GM12878 (cell line): Measurements from ENCODE around the gene UNC13B. TPM values are rescaled to one million over a fixed set of nuclear protein-coding genes. Genes with fewer than 3 reads are reported as not detected.

Source experiments
- ATAC-seq: fragments of 200-7000 bp; cut with Tn5 transposase; 3 replicates; pipeline ENCODE4 v1.9.1; 2020; ENCODE audit warnings: mild to moderate bottlenecking, moderate library complexity
- BruUV-seq: library from RNA; stranded (reverse); fragments of 400-500 nt; replicated peaks from 2 replicates; lab custom pipeline; 2021; lab: Mats Ljungman, UMichigan
- CTCF ChIA-PET: fragments of 300-600 bp; sonication (Branson Sonifier 250); formaldehyde crosslinking; extraction: SDS; loops from one replicate; lab custom pipeline; 2021; ENCODE audit warnings: inconsistent platforms; lab: Yijun Ruan, JAX
- POLR2A ChIA-PET: fragments of 350-600 bp; formaldehyde crosslinking; extraction: SDS; loops from one replicate; lab custom pipeline; 2021; ENCODE audit warnings: inconsistent platforms; lab: Charles Lee
- RAD21 ChIA-PET: fragments of 300-600 bp; sonication (Branson Sonifier 250); formaldehyde crosslinking; loops from one replicate; lab custom pipeline; 2023; ENCODE audit warnings: antibody characterized with exemption; ENCODE audit not compliant: unreplicated experiment; lab: Charles Lee
- SMC1A ChIA-PET: fragments of 300-600 bp; sonication (Branson Sonifier 250); formaldehyde crosslinking; loops from one replicate; lab custom pipeline; 2023; ENCODE audit not compliant: unreplicated experiment, uncharacterized antibody; lab: Charles Lee
- DNase-seq: peaks from one replicate; pipeline ENCODE4 v3.0.0-alpha.2; 2011; ENCODE audit warnings: low read depth, low spot score
- FAIRE-seq: peaks from 3 replicates; lab custom pipeline; 2011; peaks lifted over from hg19 to GRCh38; lab: Jason Lieb, UNC
- H2AFZ ChIP-seq: 2 replicates; pipeline ENCODE4 v1.6.0; 2011; ENCODE audit warnings: low read depth, low read length, control low read depth; ENCODE audit not compliant: control insufficient read depth
- H3K27ac ChIP-seq: 2 replicates; pipeline ENCODE4 v1.5.1; 2011; ENCODE audit warnings: control low read depth; ENCODE audit not compliant: control insufficient read depth, insufficient read depth
- H3K27me3 ChIP-seq, 2 experiments: replicated peaks in 1 of 2; 2 replicates each; pipeline versions ENCODE4 v1.6.0 to v1.6.1; 2011; ENCODE audit warnings: low read length in 1 of 2; ENCODE audit not compliant: control insufficient read depth in 2 of 2, insufficient read depth in 2 of 2
- H3K36me3 ChIP-seq, 2 experiments: 2 replicates each; pipeline ENCODE4 v1.5.1; 2011; ENCODE audit warnings: low read length in 1 of 2; ENCODE audit not compliant: control insufficient read depth in 2 of 2, insufficient read depth in 2 of 2
- H3K4me1 ChIP-seq: 2 replicates; pipeline ENCODE4 v1.6.1; 2011; ENCODE audit warnings: mild to moderate bottlenecking, low read length, moderate library complexity, mixed read lengths; ENCODE audit not compliant: control insufficient read depth, insufficient read depth
- H3K4me2 ChIP-seq: 2 replicates; pipeline ENCODE4 v1.6.0; 2011; ENCODE audit warnings: control low read depth; ENCODE audit not compliant: control insufficient read depth, insufficient read depth
- H3K4me3 ChIP-seq: fragments of 200-600 bp; sonication (generic); 2 replicates; pipeline ENCODE4 v1.5.1; 2016
- H3K79me2 ChIP-seq: 2 replicates; pipeline ENCODE4 v1.6.0; 2011; ENCODE audit warnings: low read length; ENCODE audit not compliant: control insufficient read depth, insufficient read depth
- H3K9ac ChIP-seq: 2 replicates; pipeline ENCODE4 v1.8.0; 2011; ENCODE audit warnings: low read length, control low read depth, mixed read lengths; ENCODE audit not compliant: control insufficient read depth, insufficient read depth
- H3K9me3 ChIP-seq: replicated peaks from 3 replicates; pipeline ENCODE4 v1.5.1; 2011; ENCODE audit warnings: mild to moderate bottlenecking, low read length; ENCODE audit not compliant: control insufficient read depth, insufficient read depth
- H4K20me1 ChIP-seq: 2 replicates; pipeline ENCODE4 v1.6.0; 2011; ENCODE audit not compliant: control insufficient read depth, insufficient read depth
- BMI1 ChIP-seq: fragments of 450-650 bp; IDR thresholded peaks from 2 replicates; pipeline ENCODE4 v1.6.1; 2016; ENCODE audit warnings: mild to moderate bottlenecking, moderate library complexity, borderline replicate concordance
- HDAC2 ChIP-seq: fragments of 200-600 bp; sonication (generic); IDR thresholded peaks from 2 replicates; pipeline ENCODE4 v1.6.1; 2017
- HDGF ChIP-seq: fragments of 450-650 bp; IDR thresholded peaks from 2 replicates; pipeline ENCODE4 v1.6.1; 2016; ENCODE audit warnings: antibody characterized with exemption
- IKZF2 ChIP-seq, 2 experiments: fragments of 450-650 bp; IDR thresholded peaks; 2 replicates each; pipeline ENCODE4 v1.6.1; 2017; ENCODE audit warnings: mild to moderate bottlenecking in 2 of 2, moderate library complexity in 2 of 2
- MXI1 ChIP-seq: fragments of 150-350 bp; IDR thresholded peaks from 2 replicates; pipeline ENCODE4 v1.6.1; 2011; ENCODE audit warnings: low read depth, mild to moderate bottlenecking, inconsistent platforms, low read length, improper control_type of control experiment
- PBX3 ChIP-seq: IDR thresholded peaks from 2 replicates; pipeline ENCODE4 v1.6.1; 2011; ENCODE audit warnings: mild to moderate bottlenecking, low read depth, low read length, moderate library complexity; ENCODE audit not compliant: insufficient replicate concordance
- POLR2A ChIP-seq: IDR thresholded peaks from 2 replicates; pipeline ENCODE4 v1.6.1; 2011; ENCODE audit warnings: low read depth, mild to moderate bottlenecking, low read length
- POLR2AphosphoS2 ChIP-seq: IDR thresholded peaks from 2 replicates; pipeline ENCODE4 v1.6.1; 2011; ENCODE audit warnings: low read depth, mild to moderate bottlenecking, low read length, improper control_type of control experiment, moderate library complexity
- SREBF2 ChIP-seq: IDR thresholded peaks from 2 replicates; pipeline ENCODE4 v1.6.1; 2012; ENCODE audit warnings: mild to moderate bottlenecking, low read length
- SRF ChIP-seq, 2 experiments: IDR thresholded peaks; 2 replicates each; pipeline ENCODE4 v1.6.1; 2011; ENCODE audit warnings: low read depth in 2 of 2, low read length in 2 of 2, mild to moderate bottlenecking in 1 of 2, moderate library complexity in 1 of 2
- TARDBP ChIP-seq: IDR thresholded peaks from 2 replicates; pipeline ENCODE4 v1.6.1; 2016; ENCODE audit warnings: borderline replicate concordance
- TCF7 ChIP-seq: IDR thresholded peaks from 2 replicates; pipeline ENCODE4 v1.6.1; 2014; ENCODE audit warnings: antibody characterized with exemption, borderline replicate concordance
- WGBS: methylation state at CpG from one replicate; pipeline ENCODE4 v1.1.6; 2016; ENCODE audit warnings: low lambda C conversion rate; ENCODE audit not compliant: insufficient replicate concordance, insufficient coverage; ENCODE audit errors: missing lambda C conversion rate; 5-methylcytosine and 5-hydroxymethylcytosine counted together
- in situ Hi-C: fragments of 300-500 bp; cut with MboI; formaldehyde crosslinking; loops from 9 replicates; pipeline ENCODE4 v1.14.3; 2018; ENCODE audit warnings: mixed read lengths
- intact Hi-C: fragments of 100-400 bp; cut with micrococcal nuclease; formaldehyde crosslinking; loops from one replicate; pipeline ENCODE4 v1.14.2; 2022; ENCODE audit not compliant: unreplicated experiment
- polyA plus RNA-seq, 11 experiments: library from polyadenylated mRNA; depleted of rRNA in 4 of 11; unstranded in 6 of 11; stranded (reverse) in 5 of 11; fragments of >200 nt; fragmentation: Nextera tagmentation in 4 of 11; fragmentation: Illumina TruSeq in 1 of 11; extraction: Ambion mirVana in 4 of 11; extraction: Trizol in 1 of 11; gene quantifications; 1 replicate in 1 of 11; 2 replicates in 10 of 11; pipeline versions ENCODE4 v1.2.1 to v1.2.3, GENCODE V29; 2011 to 2016; ENCODE audit warnings: inconsistent platforms in 2 of 11, missing spikeins in 2 of 11, low read depth in 1 of 11
- total RNA-seq, 4 experiments: library from RNA; depleted of rRNA in 3 of 4; stranded (reverse); fragments of >200 nt in 3 of 4; fragmentation: Illumina TruSeq in 1 of 4; extraction: Trizol in 1 of 4; gene quantifications; 2 replicates each; pipeline versions ENCODE4 v1.2.1 to v1.2.3, GENCODE V29; 2013 to 2021

The UNC13B gene
- total and polyA plus RNA-seq, 10 of the 15 experiments (the other 5 are each of a cell fraction or from before 2014, with no cell fraction given) = under 0.01 to 0.42 (median 0.06) TPM; not detected in 4

DNA sequence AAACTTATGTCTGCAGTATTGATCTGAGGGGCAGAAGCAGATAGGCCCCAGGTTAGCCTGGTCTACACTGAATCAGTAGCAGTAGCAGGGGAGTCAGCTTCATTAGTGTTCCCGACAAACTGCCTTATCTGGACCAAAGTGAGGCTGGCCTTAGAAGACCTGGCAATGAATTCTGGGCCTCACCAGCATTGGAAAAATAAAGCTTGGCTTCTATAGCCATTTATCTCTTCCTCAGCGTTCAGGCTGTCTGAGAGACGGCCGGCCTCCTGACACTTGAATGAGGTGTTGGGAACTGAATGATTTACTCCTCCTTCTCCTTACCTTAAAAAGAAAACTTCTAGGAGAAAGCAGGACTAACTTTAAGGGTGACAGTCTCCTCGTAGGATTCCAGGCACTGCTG lies 186.3 kb downstream of the UNC13B start:
- no peak overlapping the region for H3K4me3 ChIP-seq
- TF ChIP-seq POLR2A = no peak
- TF ChIP-seq MXI1 = no peak
- no peak for TF ChIP-seq IKZF2 (IDR thresholded peaks at IDR 0.05)
- TF ChIP-seq PBX3 = no peak
- no peak for TF ChIP-seq BMI1
- no peak for TF ChIP-seq SREBF2
- no peak for TF ChIP-seq HDAC2
- TF ChIP-seq HDGF = no peak
- no peak for TF ChIP-seq SRF (IDR thresholded peaks at IDR 0.05; ENCODE audit: low read depth in 2 of 2, low read length in 2 of 2)
- no peak for TF ChIP-seq TARDBP
- no peak for TF ChIP-seq POLR2AphosphoS2
- TF ChIP-seq TCF7 = no peak
- intact Hi-C loops (no loop called here), in situ Hi-C loops (no loop called here)
- H3K4me2 ChIP-seq = no peak overlapping the region
- H3K36me3 ChIP-seq = no peaks in the 10 kb centered on the region
- no peak overlapping the region for H2AFZ ChIP-seq
- H3K9ac ChIP-seq = no peak overlapping the region
- no peaks in the 10 kb centered on the region for H3K79me2 ChIP-seq
- CTCF ChIA-PET = no interaction called here
- no peak overlapping the region for H3K27ac ChIP-seq
- FAIRE-seq = no peak
- H3K27me3 ChIP-seq = no peaks in the 10 kb centered on the region
- H4K20me1 ChIP-seq = no peaks in the 10 kb centered on the region
- H3K4me1 ChIP-seq = no peaks in the 10 kb centered on the region
- SMC1A ChIA-PET = no interaction called here
- no peaks in the 10 kb centered on the region for H3K9me3 ChIP-seq
- BruUV-seq = no TSS peak
- ATAC-seq = no peak
- RAD21 ChIA-PET = no interaction called here
- WGBS = 67% methylated on average over 5 of the region's 5 CpGs
- POLR2A ChIA-PET = no interaction called here
- DNase-seq = no peak
